K562 (cell line): Measurements from ENCODE around the gene RBFOX2.

Experiments
- CBX5 ChIP-seq: IDR thresholded peaks from 2 replicates; pipeline ENCODE4 v1.6.1; 2014; ENCODE audit warnings: low read depth, borderline replicate concordance
- EZH2 ChIP-seq: IDR thresholded peaks from 2 replicates; pipeline ENCODE4 v1.6.1; 2012; ENCODE audit warnings: low read depth, mild to moderate bottlenecking, inconsistent platforms, low read length, borderline replicate concordance
- POLR2A ChIP-seq: fragments of 450-650 bp; conservative IDR thresholded peaks from 2 replicates; pipeline ENCODE4 v1.6.1; 2016
- TF ChIP-seq, protein P1 (sequence below), 3 experiments: IDR thresholded peaks in 2 of 3; conservative IDR thresholded peaks in 1 of 3; 2 replicates each; pipeline ENCODE4 v1.5.1; 2011 to 2012; ENCODE audit warnings: low read length in 3 of 3, mild to moderate bottlenecking in 3 of 3, control low read depth in 2 of 3, improper control_type of control experiment in 1 of 3, inconsistent platforms in 1 of 3, low read depth in 1 of 3, mixed read lengths in 1 of 3, moderate library complexity in 1 of 3; ENCODE audit not compliant: insufficient read depth in 2 of 3

DNA sequence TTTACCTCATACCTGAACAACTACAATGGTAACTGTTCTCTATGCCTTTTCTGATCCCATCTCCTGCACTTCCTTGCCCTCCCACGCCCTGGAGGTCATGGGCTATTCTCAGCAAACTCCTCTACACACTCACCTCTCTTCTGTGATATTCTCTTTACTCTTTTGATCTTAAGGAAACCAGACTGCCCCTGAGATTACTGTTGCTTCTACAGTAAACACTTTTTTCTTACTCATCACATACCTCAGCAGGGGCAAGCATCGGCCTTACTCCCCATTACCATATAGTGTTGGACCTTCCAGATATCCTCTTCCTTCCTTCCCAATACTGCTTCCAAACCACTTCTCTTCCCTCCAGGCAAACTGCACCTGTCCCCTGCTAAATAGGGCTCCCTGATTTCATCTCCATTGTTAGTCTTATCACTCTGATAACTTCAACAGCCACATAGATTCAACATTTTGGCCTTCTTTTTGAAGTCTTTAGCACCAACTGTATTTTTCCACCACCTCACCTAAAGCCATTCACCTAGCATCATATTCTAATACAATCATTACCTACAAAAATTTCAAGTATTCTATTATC is 141.2 kb downstream of the RBFOX2 start:
- TF ChIP-seq POLR2A (no peak), CBX5 (no peak), EZH2 (no peak)
- TF ChIP-seq, protein P1, sequence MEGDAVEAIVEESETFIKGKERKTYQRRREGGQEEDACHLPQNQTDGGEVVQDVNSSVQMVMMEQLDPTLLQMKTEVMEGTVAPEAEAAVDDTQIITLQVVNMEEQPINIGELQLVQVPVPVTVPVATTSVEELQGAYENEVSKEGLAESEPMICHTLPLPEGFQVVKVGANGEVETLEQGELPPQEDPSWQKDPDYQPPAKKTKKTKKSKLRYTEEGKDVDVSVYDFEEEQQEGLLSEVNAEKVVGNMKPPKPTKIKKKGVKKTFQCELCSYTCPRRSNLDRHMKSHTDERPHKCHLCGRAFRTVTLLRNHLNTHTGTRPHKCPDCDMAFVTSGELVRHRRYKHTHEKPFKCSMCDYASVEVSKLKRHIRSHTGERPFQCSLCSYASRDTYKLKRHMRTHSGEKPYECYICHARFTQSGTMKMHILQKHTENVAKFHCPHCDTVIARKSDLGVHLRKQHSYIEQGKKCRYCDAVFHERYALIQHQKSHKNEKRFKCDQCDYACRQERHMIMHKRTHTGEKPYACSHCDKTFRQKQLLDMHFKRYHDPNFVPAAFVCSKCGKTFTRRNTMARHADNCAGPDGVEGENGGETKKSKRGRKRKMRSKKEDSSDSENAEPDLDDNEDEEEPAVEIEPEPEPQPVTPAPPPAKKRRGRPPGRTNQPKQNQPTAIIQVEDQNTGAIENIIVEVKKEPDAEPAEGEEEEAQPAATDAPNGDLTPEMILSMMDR (IDR thresholded peaks at IDR 0.05 in 2 of 3, conservative IDR thresholded peaks at IDR 0.05 in 1 of 3; ENCODE audit: insufficient read depth in 2 of 3, low read depth in 1 of 3, low read length in 3 of 3) = no peak
